ENCODE results near the gene ZBTB7A. TPM values are rescaled to one million over a fixed set of nuclear protein-coding genes. Genes with fewer than 3 reads are reported as not detected.

The ZBTB7A gene
- total RNA-seq, 1 donor from 2014 or later = 51.9 TPM

GRCh38 chr19:4090356-4091220, 23.9 kb upstream of the ZBTB7A start:
- intact Hi-C loops (cut with DNase I) = no loop called here
- DNase-seq = peak; percentile 84
- TF ChIP-seq, protein P1, sequence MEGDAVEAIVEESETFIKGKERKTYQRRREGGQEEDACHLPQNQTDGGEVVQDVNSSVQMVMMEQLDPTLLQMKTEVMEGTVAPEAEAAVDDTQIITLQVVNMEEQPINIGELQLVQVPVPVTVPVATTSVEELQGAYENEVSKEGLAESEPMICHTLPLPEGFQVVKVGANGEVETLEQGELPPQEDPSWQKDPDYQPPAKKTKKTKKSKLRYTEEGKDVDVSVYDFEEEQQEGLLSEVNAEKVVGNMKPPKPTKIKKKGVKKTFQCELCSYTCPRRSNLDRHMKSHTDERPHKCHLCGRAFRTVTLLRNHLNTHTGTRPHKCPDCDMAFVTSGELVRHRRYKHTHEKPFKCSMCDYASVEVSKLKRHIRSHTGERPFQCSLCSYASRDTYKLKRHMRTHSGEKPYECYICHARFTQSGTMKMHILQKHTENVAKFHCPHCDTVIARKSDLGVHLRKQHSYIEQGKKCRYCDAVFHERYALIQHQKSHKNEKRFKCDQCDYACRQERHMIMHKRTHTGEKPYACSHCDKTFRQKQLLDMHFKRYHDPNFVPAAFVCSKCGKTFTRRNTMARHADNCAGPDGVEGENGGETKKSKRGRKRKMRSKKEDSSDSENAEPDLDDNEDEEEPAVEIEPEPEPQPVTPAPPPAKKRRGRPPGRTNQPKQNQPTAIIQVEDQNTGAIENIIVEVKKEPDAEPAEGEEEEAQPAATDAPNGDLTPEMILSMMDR (IDR thresholded peaks at IDR 0.05) = no peak

DNA sequence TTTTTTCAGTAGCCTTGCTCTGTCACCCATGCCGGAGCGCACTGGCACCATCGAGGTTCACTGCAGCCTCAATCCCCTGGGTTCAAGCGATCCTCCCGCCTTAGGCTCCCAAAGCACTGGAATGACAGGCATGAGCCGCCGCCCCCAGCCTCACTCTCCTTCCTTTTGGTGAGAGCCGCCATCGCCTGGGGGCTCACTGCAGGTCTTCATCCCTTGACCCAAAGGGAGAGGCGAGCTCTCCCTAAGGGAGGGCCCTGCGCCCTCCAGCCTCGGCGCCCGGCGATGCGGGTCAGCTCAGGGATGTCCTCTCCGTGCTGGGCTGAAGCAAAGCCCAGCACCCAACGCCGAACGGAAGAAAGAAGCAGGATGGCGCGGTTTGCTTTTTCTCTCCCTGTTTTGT, 23.2 kb upstream of the ZBTB7A start:
- DNase-seq = no peak
- intact Hi-C loops (cut with DNase I) = no loop called here
- peaks cover 54% of the 10 kb centered on the region for H3K36me3 ChIP-seq

More at GRCh38 chr19:4090356-4091220, 23.9 kb upstream of the ZBTB7A start:
- H3K9me3 ChIP-seq = no peaks in the 10 kb centered on the region
- H3K4me1 ChIP-seq = peaks cover 18% of the 10 kb centered on the region
- peaks cover 60% of the 10 kb centered on the region for H3K36me3 ChIP-seq
- peak; percentile 56 to 65 for ATAC-seq
- no peaks in the 10 kb centered on the region for H3K27me3 ChIP-seq (ENCODE audit: low read depth)
- no peak overlapping the region for H3K27ac ChIP-seq
- peak overlapping the region; percentile 37 for H3K4me3 ChIP-seq

GRCh38 chr19:4089400-4089908, 22.8 kb upstream of the ZBTB7A start:
- Histone ChIP-seq H3K36me3 (peaks cover 49% of the 10 kb centered on the region), H3K4me3 (peak overlapping the region; percentile 37), H3K27me3 (ENCODE audit: low read depth) (no peaks in the 10 kb centered on the region), H3K4me1 (peaks cover 21% of the 10 kb centered on the region), H3K9me3 (no peaks in the 10 kb centered on the region), H3K27ac (peak overlapping the region; percentile 78)
- DNase-seq (peak; percentile 78), ATAC-seq (peak; percentile 64 to 82)
- intact Hi-C loops (cut with DNase I) = no loop called here
- TF ChIP-seq, protein P1 (IDR thresholded peaks at IDR 0.05) = no peak

More for the DNA sequence above, 23.2 kb upstream of the ZBTB7A start:
- no peaks in the 10 kb centered on the region for H3K9me3 ChIP-seq
- H3K27ac ChIP-seq = peak overlapping the region; percentile 78
- TF ChIP-seq, protein P1 (IDR thresholded peaks at IDR 0.05) = no peak
- peak overlapping the region; percentile 37 for H3K4me3 ChIP-seq
- ATAC-seq = peak in 1 of 2 donors; percentile 2
- H3K4me1 ChIP-seq = peaks cover 18% of the 10 kb centered on the region
- H3K27me3 ChIP-seq (ENCODE audit: low read depth) = no peaks in the 10 kb centered on the region

DNA sequence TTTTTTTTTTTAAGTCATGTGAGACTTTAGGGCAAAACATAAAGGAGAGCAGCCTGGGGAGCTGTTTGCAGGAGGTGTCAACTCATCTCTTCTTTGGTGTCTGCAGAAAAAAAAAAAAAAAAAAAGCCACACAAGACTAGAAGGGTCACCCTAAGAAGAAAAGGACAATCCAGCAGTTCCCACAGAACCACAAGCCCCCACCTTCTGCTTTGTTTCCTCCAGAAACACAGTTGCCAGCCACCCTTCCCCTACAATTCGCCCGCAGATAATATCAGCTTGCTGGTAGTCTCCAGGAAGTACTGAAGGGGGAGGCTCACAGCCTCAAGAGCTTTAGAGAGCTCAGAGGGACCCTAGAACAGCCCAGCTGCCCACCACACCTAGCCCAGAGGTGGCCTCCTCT, 22.3 kb upstream of the ZBTB7A start:
- no peaks in the 10 kb centered on the region for H3K9me3 ChIP-seq
- peak overlapping the region; percentile 78 for H3K27ac ChIP-seq
- DNase-seq = no peak
- peak overlapping the region; percentile 37 for H3K4me3 ChIP-seq
- intact Hi-C loops (cut with DNase I) = no loop called here
- H3K27me3 ChIP-seq (ENCODE audit: low read depth) = no peaks in the 10 kb centered on the region
- H3K36me3 ChIP-seq = peaks cover 44% of the 10 kb centered on the region
- TF ChIP-seq, protein P1 (IDR thresholded peaks at IDR 0.05) = no peak
- peak; percentile 30 to 49 for ATAC-seq
- H3K4me1 ChIP-seq = peaks cover 26% of the 10 kb centered on the region

DNA sequence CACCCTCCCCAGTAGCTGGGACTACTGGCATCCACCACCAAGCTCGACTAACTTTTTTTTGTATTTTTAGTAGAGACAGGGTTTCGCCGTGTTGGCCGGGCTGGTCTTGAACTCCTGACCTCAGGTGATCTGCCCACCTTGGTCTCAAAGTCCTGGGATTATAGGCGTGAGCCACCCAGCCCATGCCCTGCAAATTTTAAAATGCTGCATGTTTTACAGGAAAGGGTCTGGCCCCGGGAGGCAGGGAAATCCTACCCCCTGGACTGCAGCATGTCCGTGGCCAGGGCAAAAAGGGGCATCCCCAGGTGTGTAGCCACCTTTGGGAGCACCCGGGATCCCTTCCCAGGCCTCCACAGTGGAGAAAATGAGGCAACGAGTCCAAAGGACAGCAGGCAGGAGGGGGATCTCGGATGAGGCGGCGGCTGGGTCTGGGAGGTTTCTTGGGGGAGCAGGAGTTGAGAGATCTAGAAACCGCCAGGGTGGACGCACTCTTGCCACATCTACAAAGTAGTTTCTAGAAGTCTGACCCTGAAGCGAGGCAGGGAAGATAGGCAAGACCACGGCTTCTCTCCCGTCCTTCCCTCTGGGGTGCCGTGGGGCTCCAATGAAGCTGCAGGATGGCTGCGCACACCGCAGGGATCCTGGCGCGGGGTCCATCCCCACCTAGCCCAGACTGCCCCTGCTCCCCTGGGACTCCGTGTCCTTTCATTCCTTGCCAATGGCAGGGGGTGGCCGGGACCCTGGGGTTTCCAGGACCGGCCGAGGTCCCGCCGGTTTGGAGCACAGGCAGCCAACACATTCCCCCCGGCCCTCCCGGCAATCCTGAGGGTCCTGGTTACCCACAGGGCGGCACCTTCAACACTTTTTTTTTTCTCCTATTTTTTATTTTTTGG, 21.3 kb upstream of the ZBTB7A start:
- DNase-seq (no peak), ATAC-seq (no peak)
- Histone ChIP-seq H3K4me3 (no peak overlapping the region), H3K27me3 (ENCODE audit: low read depth) (no peaks in the 10 kb centered on the region), H3K9me3 (no peaks in the 10 kb centered on the region), H3K27ac (no peak overlapping the region), H3K4me1 (peaks cover 32% of the 10 kb centered on the region), H3K36me3 (peaks cover 35% of the 10 kb centered on the region)
- TF ChIP-seq, protein P1 (IDR thresholded peaks at IDR 0.05) = no peak
- intact Hi-C loops (cut with DNase I) = no loop called here
